ENCODE data around the gene TMEM236. TPM values are rescaled to one million over a fixed set of nuclear protein-coding genes. Genes with fewer than 3 reads are reported as not detected.
A peak's percentile ranks its signal among the peaks of the same experiment; 100 is the strongest.

The TMEM236 gene
- total RNA-seq, 2 donors from 2014 or later, result 0.30 to 0.37 TPM

DNA sequence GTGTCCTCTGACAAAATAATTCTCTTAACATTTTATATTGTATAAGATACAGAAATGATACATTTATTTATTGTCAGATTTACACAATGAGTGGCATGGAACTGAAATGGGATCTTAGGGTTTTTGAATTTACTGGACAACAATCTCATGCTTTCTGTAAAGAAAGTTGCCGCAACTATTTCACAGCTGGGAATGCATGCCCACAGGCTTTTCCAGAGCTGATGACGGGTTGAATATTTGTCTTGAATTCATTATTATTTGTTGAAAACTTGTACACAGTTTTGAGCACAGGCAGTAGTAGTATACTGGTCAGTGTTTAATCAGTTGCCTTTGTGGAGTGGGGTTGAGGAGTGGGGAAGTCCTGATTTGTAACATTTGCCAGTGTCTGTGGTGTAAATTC lies 36.6 kb downstream of the TMEM236 start:
- no peaks in the 10 kb centered on the region for H3K9me3 Mint-ChIP-seq
- no peaks in the 10 kb centered on the region for H3K27me3 Mint-ChIP-seq
- H3K4me3 Mint-ChIP-seq, result no peak overlapping the region

DNA sequence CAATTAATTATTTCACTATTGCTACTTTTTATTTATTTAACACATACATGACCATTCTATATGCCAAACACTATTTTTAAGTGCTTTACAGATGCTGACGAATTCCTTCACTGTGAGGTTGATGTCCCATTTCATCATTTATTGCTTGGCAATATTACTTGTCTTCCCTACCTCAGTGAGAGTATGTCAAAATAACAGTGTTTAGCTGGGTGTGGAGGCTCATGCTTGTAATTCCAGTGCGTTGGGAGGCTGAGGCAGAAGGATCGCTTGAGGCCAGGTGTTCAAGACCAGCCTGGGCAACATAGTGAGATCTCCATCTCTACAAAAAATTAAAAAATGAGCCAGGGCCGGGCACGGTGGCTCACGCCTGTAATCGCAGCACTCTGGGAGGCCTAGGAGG lies 37.4 kb downstream of the TMEM236 start:
- Mint-ChIP-seq H3K27ac (no peak overlapping the region), H3K36me3 (ENCODE audit: low read depth) (no peaks in the 10 kb centered on the region), H3K27me3 (no peaks in the 10 kb centered on the region), H3K4me1 (no peaks in the 10 kb centered on the region), H3K9me3 (no peaks in the 10 kb centered on the region), H3K4me3 (no peak overlapping the region)
- ATAC-seq (replicated peaks), result no peak

More for the DNA sequence above, 36.6 kb downstream of the TMEM236 start:
- no peak for ATAC-seq (replicated peaks)
- Mint-ChIP-seq H3K36me3 (ENCODE audit: low read depth) (no peaks in the 10 kb centered on the region), H3K27ac (no peak overlapping the region), H3K4me1 (no peaks in the 10 kb centered on the region)

- no peak overlapping the region for H3K27ac Mint-ChIP-seq
- H3K36me3 Mint-ChIP-seq (ENCODE audit: low read depth), result no peaks in the 10 kb centered on the region
- H3K27me3 Mint-ChIP-seq, result no peaks in the 10 kb centered on the region
- H3K4me3 Mint-ChIP-seq, result no peak overlapping the region
- no peak for ATAC-seq (replicated peaks)
- H3K4me1 Mint-ChIP-seq, result no peaks in the 10 kb centered on the region
- no peaks in the 10 kb centered on the region for H3K9me3 Mint-ChIP-seq
Measured at GRCh38 chr10:17790651-17791050, 38.6 kb downstream of the TMEM236 start.

DNA sequence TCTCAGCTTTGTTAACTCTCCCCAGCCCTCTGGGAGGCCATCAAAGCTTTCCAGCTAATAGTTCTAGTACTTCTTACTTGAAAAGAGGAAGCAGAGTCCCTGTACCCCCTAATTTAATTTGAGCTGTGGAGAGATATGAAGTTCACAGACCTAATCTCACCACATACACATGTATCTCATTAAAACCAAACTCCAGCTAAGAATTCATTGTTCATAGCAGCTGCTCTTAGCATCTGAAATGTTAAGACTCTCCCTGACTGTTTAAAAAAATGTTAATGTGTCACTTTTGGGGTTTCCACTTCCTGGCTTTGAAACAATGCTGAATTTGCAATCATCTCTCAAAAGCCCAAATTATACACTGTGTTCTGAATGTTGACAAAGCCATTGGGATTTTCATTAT lies 41.0 kb downstream of the TMEM236 start:
- H3K4me3 Mint-ChIP-seq, result no peak overlapping the region
- H3K4me1 Mint-ChIP-seq, result no peaks in the 10 kb centered on the region
- H3K36me3 Mint-ChIP-seq (ENCODE audit: low read depth), result no peaks in the 10 kb centered on the region
- no peaks in the 10 kb centered on the region for H3K27me3 Mint-ChIP-seq
- H3K9me3 Mint-ChIP-seq, result no peaks in the 10 kb centered on the region
- no peak for ATAC-seq (replicated peaks)
- H3K27ac Mint-ChIP-seq, result no peak overlapping the region

- ATAC-seq (replicated peaks), result no peak
- H3K4me3 Mint-ChIP-seq, result no peak overlapping the region
- no peaks in the 10 kb centered on the region for H3K9me3 Mint-ChIP-seq
- no peak overlapping the region for H3K27ac Mint-ChIP-seq
- H3K27me3 Mint-ChIP-seq, result no peaks in the 10 kb centered on the region
- no peaks in the 10 kb centered on the region for H3K36me3 Mint-ChIP-seq (ENCODE audit: low read depth)
- no peaks in the 10 kb centered on the region for H3K4me1 Mint-ChIP-seq
Measured at GRCh38 chr10:17793823-17794644, 42.0 kb downstream of the TMEM236 start.

- Mint-ChIP-seq H3K27me3 (no peaks in the 10 kb centered on the region), H3K36me3 (ENCODE audit: low read depth) (no peaks in the 10 kb centered on the region), H3K4me1 (no peaks in the 10 kb centered on the region), H3K9me3 (no peaks in the 10 kb centered on the region), H3K27ac (no peak overlapping the region), H3K4me3 (no peak overlapping the region)
- no peak for ATAC-seq (replicated peaks)
Measured at GRCh38 chr10:17795083-17795482, 43.1 kb downstream of the TMEM236 start.

GRCh38 chr10:17795813-17796594 lies 44.0 kb downstream of the TMEM236 start:
- Mint-ChIP-seq H3K4me3 (no peak overlapping the region), H3K36me3 (ENCODE audit: low read depth) (no peaks in the 10 kb centered on the region)
- no peak for ATAC-seq (replicated peaks)

DNA sequence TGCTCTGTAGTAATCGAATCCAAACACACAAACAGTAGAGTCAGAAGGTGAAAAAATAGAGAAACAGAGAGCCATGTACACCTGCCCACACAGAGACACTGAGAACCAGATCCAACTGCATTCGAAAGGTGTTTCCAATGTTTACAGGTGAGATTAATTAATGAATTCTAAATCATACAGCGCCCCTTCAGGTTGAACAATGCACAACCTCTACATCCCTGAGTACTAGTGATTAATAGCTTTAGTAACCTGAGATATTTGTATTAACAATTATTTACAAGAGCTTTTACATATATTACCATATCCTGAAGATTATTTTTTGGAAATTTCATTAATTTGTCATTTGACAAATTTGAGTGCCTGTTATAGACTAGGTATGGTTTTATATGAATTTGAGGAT lies 49.5 kb downstream of the TMEM236 start:
- Mint-ChIP-seq H3K4me1 (peaks cover 10% of the 10 kb centered on the region), H3K36me3 (ENCODE audit: low read depth) (no peaks in the 10 kb centered on the region), H3K27ac (no peak overlapping the region), H3K27me3 (peaks cover 3% of the 10 kb centered on the region), H3K9me3 (no peaks in the 10 kb centered on the region), H3K4me3 (no peak overlapping the region)
- no peak for ATAC-seq (replicated peaks)

More at GRCh38 chr10:17795813-17796594, 44.0 kb downstream of the TMEM236 start:
- no peaks in the 10 kb centered on the region for H3K4me1 Mint-ChIP-seq
- H3K27ac Mint-ChIP-seq, result no peak overlapping the region
- H3K9me3 Mint-ChIP-seq, result no peaks in the 10 kb centered on the region
- H3K27me3 Mint-ChIP-seq, result no peaks in the 10 kb centered on the region

GRCh38 chr10:17802350-17802749 lies 50.3 kb downstream of the TMEM236 start:
- peaks cover 12% of the 10 kb centered on the region for H3K4me1 Mint-ChIP-seq
- H3K4me3 Mint-ChIP-seq, result no peak overlapping the region
- H3K27me3 Mint-ChIP-seq, result peaks cover 6% of the 10 kb centered on the region
- ATAC-seq (replicated peaks), result no peak
- no peaks in the 10 kb centered on the region for H3K36me3 Mint-ChIP-seq (ENCODE audit: low read depth)
- H3K27ac Mint-ChIP-seq, result no peak overlapping the region
- H3K9me3 Mint-ChIP-seq, result no peaks in the 10 kb centered on the region

- Mint-ChIP-seq H3K36me3 (ENCODE audit: low read depth) (no peaks in the 10 kb centered on the region), H3K4me3 (no peak overlapping the region), H3K27me3 (peaks cover 6% of the 10 kb centered on the region), H3K27ac (no peak overlapping the region), H3K9me3 (no peaks in the 10 kb centered on the region), H3K4me1 (peaks cover 12% of the 10 kb centered on the region)
- ATAC-seq (replicated peaks), result peak; percentile 71
Measured at GRCh38 chr10:17802976-17803375, 51.0 kb downstream of the TMEM236 start.

- no peak for ATAC-seq (replicated peaks)
- Mint-ChIP-seq H3K4me3 (no peak overlapping the region), H3K36me3 (ENCODE audit: low read depth) (no peaks in the 10 kb centered on the region), H3K27ac (no peak overlapping the region), H3K9me3 (no peaks in the 10 kb centered on the region), H3K4me1 (peaks cover 13% of the 10 kb centered on the region), H3K27me3 (peaks cover 20% of the 10 kb centered on the region)
Measured at GRCh38 chr10:17805330-17805729, 53.3 kb downstream of the TMEM236 start.

DNA sequence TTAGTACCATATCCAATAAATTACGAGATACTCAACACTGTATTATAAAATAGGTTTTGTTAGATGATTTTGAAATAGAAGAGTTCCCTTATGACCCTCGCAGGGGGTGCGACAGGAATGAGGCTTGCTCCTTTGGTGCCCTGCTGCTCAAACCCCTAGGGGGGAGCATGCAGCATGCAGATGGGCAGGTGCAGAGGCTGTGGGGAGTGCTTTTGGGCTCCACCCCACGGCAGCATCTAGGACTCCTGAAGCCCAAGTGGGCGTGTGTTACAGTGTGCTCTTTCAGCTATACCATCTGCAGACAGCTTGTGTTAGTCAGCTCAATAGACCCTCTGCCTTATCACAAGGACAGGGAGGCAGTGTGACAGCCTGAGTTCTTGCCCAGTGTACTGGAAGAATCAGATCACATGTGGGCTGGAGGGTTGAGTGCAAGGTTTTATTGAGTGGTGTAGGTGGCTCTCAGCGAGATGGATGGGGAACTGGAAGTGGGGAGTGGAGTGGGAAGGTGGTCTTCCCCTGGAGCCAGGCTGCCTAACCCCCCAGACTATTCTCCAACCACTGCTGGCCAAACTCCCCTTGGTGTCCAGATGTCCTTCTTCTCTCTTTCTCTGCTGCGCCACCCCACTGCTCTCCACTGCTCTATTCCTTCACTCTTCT lies 54.0 kb downstream of the TMEM236 start:
- ATAC-seq (replicated peaks), result peak; percentile 64
- Mint-ChIP-seq H3K4me3 (no peak overlapping the region), H3K27ac (no peak overlapping the region), H3K4me1 (peaks cover 15% of the 10 kb centered on the region), H3K27me3 (peaks cover 25% of the 10 kb centered on the region), H3K9me3 (no peaks in the 10 kb centered on the region), H3K36me3 (ENCODE audit: low read depth) (no peaks in the 10 kb centered on the region)

DNA sequence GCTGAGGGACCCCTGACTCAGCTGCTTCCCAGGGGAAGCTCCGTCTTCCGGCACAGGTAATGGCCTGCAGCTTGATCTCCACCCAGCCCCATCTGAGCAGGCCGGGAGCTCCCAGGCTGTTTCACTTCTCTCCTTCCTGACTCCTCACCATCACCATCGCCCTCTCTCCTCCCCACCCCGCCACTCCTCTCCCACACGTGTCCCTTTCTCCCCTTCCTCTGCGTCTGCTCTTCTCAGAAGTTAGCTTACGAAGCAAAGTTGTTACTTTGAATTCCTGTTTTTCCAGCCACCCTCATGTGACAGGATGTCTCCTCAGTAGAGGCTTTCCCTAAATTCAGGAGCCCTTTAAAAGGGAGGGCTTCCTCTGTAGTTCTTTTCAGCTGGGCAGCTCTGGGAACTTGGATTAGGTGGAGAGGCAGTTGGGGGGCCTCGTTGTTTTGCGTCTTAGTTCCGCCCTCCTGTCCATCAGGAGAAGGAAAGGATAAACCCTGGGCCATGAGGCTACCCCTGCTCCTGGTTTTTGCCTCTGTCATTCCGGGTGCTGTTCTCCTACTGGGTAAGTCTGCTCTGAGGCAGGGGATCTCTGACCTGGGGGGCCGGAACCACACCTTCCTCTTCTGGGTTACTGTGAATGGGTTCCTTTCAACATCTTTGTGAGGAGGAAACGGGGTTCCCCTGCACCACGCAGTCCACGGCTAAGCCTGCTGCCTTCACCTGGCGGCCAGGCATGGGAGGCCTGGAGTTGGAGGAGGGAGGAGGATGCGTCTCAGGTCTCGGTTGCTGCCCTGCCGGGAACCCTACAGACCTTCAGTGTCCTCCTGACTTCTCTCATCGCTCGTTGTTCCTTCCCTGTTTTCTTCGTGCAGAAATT lies 57.2 kb downstream of the TMEM236 start, which contains the start of gene MRC1:
Gene MRC1 (plus strand): TSS at position 378 of the 871 bp plus-strand sequence. CDS start 118 bp downstream, at position 496.
- Mint-ChIP-seq H3K4me3 (peak within 1 kb of the TSS; percentile 3), H3K4me1 (peaks cover 12% of the 10 kb centered on the region), H3K9me3 (no peaks in the 10 kb centered on the region), H3K36me3 (ENCODE audit: low read depth) (no peaks in the 10 kb centered on the region), H3K27me3 (peaks cover 45% of the 10 kb centered on the region), H3K27ac (no peak within 1 kb of the TSS)
- ATAC-seq (replicated peaks), result peak; percentile 18
